Gastrocnemius medialis (tissue), 4 donors: ENCODE data around the gene NOL9.

ENCODE experiments used
- CTCF ChIP-seq, 5 experiments: fragments of 450-650 bp in 3 of 5; fragments of 200-600 bp in 2 of 5; sonication (generic) in 2 of 5; IDR thresholded peaks in 4 of 5; conservative IDR thresholded peaks in 1 of 5; 1 replicate in 4 of 5; 2 replicates in 1 of 5; pipeline ENCODE4 v1.5.1; 2016 to 2019; ENCODE audit warnings: antibody characterized with exemption in 5 of 5, mild to moderate bottlenecking in 3 of 5, moderate library complexity in 3 of 5
- POLR2A ChIP-seq, 2 donors: fragments of 450-650 bp; IDR thresholded peaks; one replicate each; pipeline ENCODE4 v1.6.1; 2017; ENCODE audit warnings: antibody characterized with exemption in 2 of 2, mild to moderate bottlenecking in 2 of 2, moderate library complexity in 2 of 2

GRCh38 chr1:6597777-6598131, 43.4 kb upstream of the NOL9 start:
- TF ChIP-seq CTCF (IDR thresholded peaks at IDR 0.05 in 4 of 5, conservative IDR thresholded peaks at IDR 0.05 in 1 of 5): no peak
- TF ChIP-seq POLR2A (IDR thresholded peaks at IDR 0.05): peak in 1 of 2 donors; percentile 2
